IMR-90 (cell line): ENCODE results near the gene NXPE1. TPM values are rescaled to one million over a fixed set of nuclear protein-coding genes. Genes with fewer than 3 reads are reported as not detected.

Experiments
- ATAC-seq: fragments of 200-7000 bp; cut with Tn5 transposase; 2 replicates; pipeline ENCODE4 v1.9.1; 2020; ENCODE audit warnings: low read depth, mild to moderate bottlenecking, moderate library complexity
- BruUV-seq: library from RNA; stranded (reverse); fragments of 400-500 nt; replicated peaks from 2 replicates; lab custom pipeline; 2021; lab: Mats Ljungman, UMichigan
- CTCF ChIA-PET: fragments of 300-600 bp; formaldehyde crosslinking; extraction: SDS; loops from one replicate; lab custom pipeline; 2021; ENCODE audit warnings: antibody characterized with exemption; lab: Yijun Ruan, JAX
- POLR2A ChIA-PET: fragments of 300-600 bp; sonication (Branson Sonifier 250); formaldehyde crosslinking; loops from one replicate; lab custom pipeline; 2022; ENCODE audit warnings: antibody characterized with exemption; ENCODE audit not compliant: unreplicated experiment; lab: Charles Lee
- DNase-seq: peaks from one replicate; pipeline ENCODE4 v3.0.0; 2013
- H2AFZ ChIP-seq: replicated peaks from 2 replicates; pipeline ENCODE3; 2013; ENCODE audit warnings: low read length, mild to moderate bottlenecking; ENCODE audit not compliant: poor library complexity
- H2AK5ac ChIP-seq: 2 replicates; pipeline ENCODE4 v1.6.1; 2013; ENCODE audit warnings: low read depth, low read length, inconsistent platforms
- H2AK9ac ChIP-seq: replicated peaks from 2 replicates; pipeline ENCODE3; 2013; ENCODE audit warnings: mild to moderate bottlenecking, low read depth, low read length, moderate library complexity; ENCODE audit not compliant: poor library complexity
- H2BK120ac ChIP-seq: 2 replicates; pipeline ENCODE4 v1.6.1; 2013; ENCODE audit warnings: low read depth, low read length, inconsistent platforms
- H2BK15ac ChIP-seq: 3 replicates; pipeline ENCODE4 v1.6.1; 2013; ENCODE audit warnings: low read depth, low read length, inconsistent platforms
- H2BK20ac ChIP-seq: 2 replicates; pipeline ENCODE4 v1.6.1; 2013; ENCODE audit warnings: low read depth, mild to moderate bottlenecking, inconsistent platforms, low read length, moderate library complexity
- H2BK5ac ChIP-seq: 2 replicates; pipeline ENCODE4 v1.6.1; 2013; ENCODE audit warnings: mild to moderate bottlenecking, low read depth, low read length, inconsistent platforms; ENCODE audit not compliant: poor library complexity, severe bottlenecking
- H3K14ac ChIP-seq: replicated peaks from 2 replicates; pipeline ENCODE4 v1.6.1; 2013; ENCODE audit warnings: low read depth, low read length, inconsistent platforms
- H3K18ac ChIP-seq: 2 replicates; pipeline ENCODE4 v1.6.1; 2013; ENCODE audit warnings: low read depth, low read length, control low read depth
- H3K23ac ChIP-seq: 2 replicates; pipeline ENCODE4 v1.6.1; 2013; ENCODE audit warnings: low read depth, low read length, inconsistent platforms
- H3K27ac ChIP-seq: 2 replicates; pipeline ENCODE4 v1.5.1; 2013; ENCODE audit warnings: mild to moderate bottlenecking, control low read depth, low read length; ENCODE audit not compliant: insufficient read depth
- H3K27me3 ChIP-seq: 2 replicates; pipeline ENCODE4 v1.6.1; 2013; ENCODE audit warnings: low read length; ENCODE audit not compliant: control insufficient read depth, insufficient read depth
- H3K36me3 ChIP-seq: 2 replicates; pipeline ENCODE4 v1.6.1; 2013; ENCODE audit warnings: low read length, mixed read lengths; ENCODE audit not compliant: control insufficient read depth, insufficient read depth
- H3K4ac ChIP-seq: 2 replicates; pipeline ENCODE4 v1.6.1; 2013; ENCODE audit warnings: low read depth, low read length, inconsistent platforms
- H3K4me1 ChIP-seq: 2 replicates; pipeline ENCODE4 v1.6.1; 2013; ENCODE audit warnings: low read length, mixed read lengths; ENCODE audit not compliant: control insufficient read depth, insufficient read depth
- H3K4me2 ChIP-seq: 2 replicates; pipeline ENCODE4 v1.6.1; 2013; ENCODE audit warnings: low read depth, mild to moderate bottlenecking, control low read depth, low read length, moderate library complexity
- H3K4me3 ChIP-seq: 2 replicates; pipeline ENCODE4 v1.5.1; 2013; ENCODE audit warnings: low read depth, mild to moderate bottlenecking, control low read depth, low read length, moderate library complexity; ENCODE audit not compliant: insufficient read depth
- H3K56ac ChIP-seq: 2 replicates; pipeline ENCODE4 v1.6.1; 2013; ENCODE audit warnings: low read length, inconsistent platforms; ENCODE audit not compliant: insufficient read depth; ENCODE audit errors: extremely low read depth
- H3K79me1 ChIP-seq, 2 experiments: 2 replicates each; pipeline ENCODE4 v1.6.1; 2013; ENCODE audit warnings: low read length in 2 of 2, inconsistent platforms in 1 of 2, low read depth in 1 of 2
- H3K9ac ChIP-seq: 2 replicates; pipeline ENCODE4 v1.6.1; 2013; ENCODE audit warnings: low read depth, low read length, control low read depth
- H3K9me1 ChIP-seq: 2 replicates; pipeline ENCODE4 v1.6.1; 2013; ENCODE audit warnings: low read length, inconsistent platforms; ENCODE audit not compliant: insufficient read depth
- H3K9me3 ChIP-seq: 2 replicates; pipeline ENCODE4 v1.6.1; 2013; ENCODE audit warnings: low read length; ENCODE audit not compliant: control insufficient read depth, insufficient read depth
- H4K20me1 ChIP-seq: 2 replicates; pipeline ENCODE4 v1.6.1; 2013; ENCODE audit warnings: low read length, inconsistent platforms; ENCODE audit not compliant: insufficient read depth
- H4K5ac ChIP-seq: 2 replicates; pipeline ENCODE4 v1.6.1; 2013; ENCODE audit warnings: mild to moderate bottlenecking, low read depth, low read length, control low read depth
- H4K8ac ChIP-seq, 2 experiments: 2 replicates each; pipeline ENCODE4 v1.6.1; 2013; ENCODE audit warnings: low read depth in 2 of 2, low read length in 2 of 2, control low read depth in 1 of 2, inconsistent platforms in 1 of 2
- H4K91ac ChIP-seq: 2 replicates; pipeline ENCODE4 v1.6.1; 2013; ENCODE audit warnings: low read depth, low read length, inconsistent platforms; ENCODE audit not compliant: insufficient read depth
- BHLHE40 ChIP-seq: fragments of 150-350 bp; IDR thresholded peaks from 2 replicates; pipeline ENCODE4 v1.6.1; 2016; ENCODE audit warnings: mild to moderate bottlenecking, low read depth, low read length
- CHD1 ChIP-seq: IDR thresholded peaks from 2 replicates; pipeline ENCODE4 v1.6.1; 2012; ENCODE audit warnings: low read depth, low read length, improper control_type of control experiment
- FOS ChIP-seq: fragments of 150-350 bp; IDR thresholded peaks from 2 replicates; pipeline ENCODE4 v1.6.1; 2016; ENCODE audit warnings: low read depth, low read length
- MAFK ChIP-seq: IDR thresholded peaks from 2 replicates; pipeline ENCODE4 v1.6.1; 2012; ENCODE audit warnings: low read depth, low read length, improper control_type of control experiment
- MAZ ChIP-seq: IDR thresholded peaks from 2 replicates; pipeline ENCODE4 v1.6.1; 2012; ENCODE audit warnings: low read depth, mild to moderate bottlenecking, low read length, improper control_type of control experiment, moderate library complexity, borderline replicate concordance
- MXI1 ChIP-seq: IDR thresholded peaks from 2 replicates; pipeline ENCODE4 v1.6.1; 2012; ENCODE audit warnings: low read depth, mild to moderate bottlenecking, low read length, moderate library complexity, borderline replicate concordance
- NFE2L2 ChIP-seq: fragments of 150-350 bp; IDR thresholded peaks from 2 replicates; pipeline ENCODE4 v1.6.1; 2016; ENCODE audit warnings: low read depth, mild to moderate bottlenecking, low read length
- POLR2A ChIP-seq: IDR thresholded peaks from 2 replicates; pipeline ENCODE4 v1.6.1; 2012; ENCODE audit warnings: mild to moderate bottlenecking, low read depth, low read length
- RCOR1 ChIP-seq: IDR thresholded peaks from 2 replicates; pipeline ENCODE4 v1.6.1; 2012; ENCODE audit warnings: mild to moderate bottlenecking, low read length, improper control_type of control experiment; ENCODE audit not compliant: insufficient replicate concordance
- RFX5 ChIP-seq: IDR thresholded peaks from 2 replicates; pipeline ENCODE4 v1.8.0; 2012; ENCODE audit warnings: low read depth, mild to moderate bottlenecking, low read length, moderate library complexity
- SMC3 ChIP-seq: fragments of 150-350 bp; IDR thresholded peaks from 2 replicates; pipeline ENCODE4 v1.6.1; 2016; ENCODE audit warnings: low read depth, mild to moderate bottlenecking, antibody characterized with exemption, low read length, moderate library complexity
- WGBS, 2 experiments: methylation state at CpG; one replicate each; pipeline versions ENCODE4 v1.1.5 to v1.1.7; 2013; ENCODE audit warnings: missing lambda C conversion rate in 2 of 2; ENCODE audit not compliant: insufficient read length in 1 of 2; ENCODE audit errors: extremely low coverage in 2 of 2; 5-methylcytosine and 5-hydroxymethylcytosine counted together
- dilution Hi-C: fragments of 300-500 bp; cut with HindIII; formaldehyde crosslinking; loops from one replicate; pipeline ENCODE4 v1.14.3; 2018; ENCODE audit warnings: low sequenced_read_pairs; ENCODE audit not compliant: unreplicated experiment
- in situ Hi-C: fragments of 300-500 bp; cut with MboI; formaldehyde crosslinking; loops from 3 replicates; pipeline ENCODE4 v1.14.3; 2019; ENCODE audit warnings: low sequenced_read_pairs, inconsistent platforms, mixed read lengths
- intact Hi-C: fragments of 100-400 bp; cut with micrococcal nuclease; formaldehyde crosslinking; loops from 2 replicates; pipeline ENCODE4 v1.10.0; 2022
- polyA plus RNA-seq, 3 experiments: library from polyadenylated mRNA; depleted of rRNA; stranded (reverse); fragments of >200 nt; gene quantifications; 2 replicates each; pipeline ENCODE4 v1.2.3, GENCODE V29; 2012; ENCODE audit warnings: low replicate concordance in 1 of 3
- total RNA-seq: library from RNA; depleted of rRNA; stranded (reverse); fragments of >200 nt; gene quantifications from 2 replicates; pipeline ENCODE4 v1.2.3, GENCODE V29; 2012
- TF ChIP-seq, protein P1 (sequence below): conservative IDR thresholded peaks from 2 replicates; pipeline ENCODE4 v1.5.1; 2012; ENCODE audit warnings: mild to moderate bottlenecking, low read depth, low read length, improper control_type of control experiment
- TF ChIP-seq, protein P2 (sequence below): fragments of 150-350 bp; IDR thresholded peaks from 2 replicates; pipeline ENCODE4 v1.6.1; 2016; ENCODE audit warnings: low read depth, mild to moderate bottlenecking, low read length, moderate library complexity, borderline replicate concordance
- TF ChIP-seq, protein P3 (sequence below): fragments of 150-350 bp; IDR thresholded peaks from 2 replicates; pipeline ENCODE4 v1.6.1; 2017; ENCODE audit warnings: mild to moderate bottlenecking, antibody characterized with exemption, low read length, low read depth

The NXPE1 gene
- total and polyA plus RNA-seq, 2 of the 4 experiments (the other 2 are of a cell fraction) = not detected

DNA sequence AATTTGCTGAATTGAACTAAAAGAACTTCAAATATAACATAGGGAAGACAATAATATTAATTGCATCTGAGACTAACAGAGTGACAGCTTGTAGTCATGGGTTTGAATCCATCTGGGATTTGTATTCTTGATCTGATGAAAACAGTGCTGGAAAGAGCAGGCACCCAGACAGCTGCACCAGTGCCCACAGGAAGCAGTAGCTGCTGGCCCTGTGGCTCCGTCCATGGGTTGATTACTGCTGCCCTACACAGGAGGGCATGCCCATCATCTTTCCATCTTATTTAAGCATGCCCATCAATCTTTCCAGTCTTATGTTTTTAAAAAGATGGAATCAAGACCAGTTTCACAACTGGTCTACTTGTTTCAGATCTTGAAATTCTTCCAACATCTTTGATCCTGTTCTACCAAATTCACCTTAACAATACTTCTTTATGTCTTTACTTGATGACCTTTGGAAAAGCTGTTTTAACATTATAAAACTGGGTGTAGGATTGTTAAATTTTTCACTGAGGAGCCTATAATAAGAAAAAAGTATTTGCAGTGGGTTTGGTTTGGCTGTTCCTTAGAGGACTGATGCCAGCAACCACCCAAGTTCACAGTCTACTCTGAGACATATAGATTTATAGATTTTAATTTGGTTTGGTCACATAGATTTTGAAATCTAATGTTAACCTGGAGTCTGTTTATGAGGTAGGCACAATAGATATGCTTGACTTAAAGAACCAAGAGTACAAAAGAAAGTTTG lies 36.7 kb upstream of the NXPE1 start:
- H3K9me3 ChIP-seq = no peaks in the 10 kb centered on the region
- no peaks in the 10 kb centered on the region for H3K36me3 ChIP-seq
- H3K9ac ChIP-seq = no peak overlapping the region
- in situ Hi-C loops (loop anchor here (25.0 kb wide), 1 partner anchor 584 kb away; no protein-coding TSS in a partner anchor), dilution Hi-C loops (no loop called here), intact Hi-C loops (no loop called here)
- H2AFZ ChIP-seq = no peak overlapping the region
- TF ChIP-seq CHD1 (no peak), FOS (no peak), NFE2L2 (no peak), MXI1 (no peak), RCOR1 (no peak), MAZ (no peak), BHLHE40 (no peak), POLR2A (no peak), SMC3 (no peak), RFX5 (no peak), MAFK (no peak)
- TF ChIP-seq, protein P1, sequence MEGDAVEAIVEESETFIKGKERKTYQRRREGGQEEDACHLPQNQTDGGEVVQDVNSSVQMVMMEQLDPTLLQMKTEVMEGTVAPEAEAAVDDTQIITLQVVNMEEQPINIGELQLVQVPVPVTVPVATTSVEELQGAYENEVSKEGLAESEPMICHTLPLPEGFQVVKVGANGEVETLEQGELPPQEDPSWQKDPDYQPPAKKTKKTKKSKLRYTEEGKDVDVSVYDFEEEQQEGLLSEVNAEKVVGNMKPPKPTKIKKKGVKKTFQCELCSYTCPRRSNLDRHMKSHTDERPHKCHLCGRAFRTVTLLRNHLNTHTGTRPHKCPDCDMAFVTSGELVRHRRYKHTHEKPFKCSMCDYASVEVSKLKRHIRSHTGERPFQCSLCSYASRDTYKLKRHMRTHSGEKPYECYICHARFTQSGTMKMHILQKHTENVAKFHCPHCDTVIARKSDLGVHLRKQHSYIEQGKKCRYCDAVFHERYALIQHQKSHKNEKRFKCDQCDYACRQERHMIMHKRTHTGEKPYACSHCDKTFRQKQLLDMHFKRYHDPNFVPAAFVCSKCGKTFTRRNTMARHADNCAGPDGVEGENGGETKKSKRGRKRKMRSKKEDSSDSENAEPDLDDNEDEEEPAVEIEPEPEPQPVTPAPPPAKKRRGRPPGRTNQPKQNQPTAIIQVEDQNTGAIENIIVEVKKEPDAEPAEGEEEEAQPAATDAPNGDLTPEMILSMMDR = no peak
- TF ChIP-seq, protein P2, sequence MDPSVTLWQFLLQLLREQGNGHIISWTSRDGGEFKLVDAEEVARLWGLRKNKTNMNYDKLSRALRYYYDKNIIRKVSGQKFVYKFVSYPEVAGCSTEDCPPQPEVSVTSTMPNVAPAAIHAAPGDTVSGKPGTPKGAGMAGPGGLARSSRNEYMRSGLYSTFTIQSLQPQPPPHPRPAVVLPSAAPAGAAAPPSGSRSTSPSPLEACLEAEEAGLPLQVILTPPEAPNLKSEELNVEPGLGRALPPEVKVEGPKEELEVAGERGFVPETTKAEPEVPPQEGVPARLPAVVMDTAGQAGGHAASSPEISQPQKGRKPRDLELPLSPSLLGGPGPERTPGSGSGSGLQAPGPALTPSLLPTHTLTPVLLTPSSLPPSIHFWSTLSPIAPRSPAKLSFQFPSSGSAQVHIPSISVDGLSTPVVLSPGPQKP = no peak
- TF ChIP-seq, protein P3, sequence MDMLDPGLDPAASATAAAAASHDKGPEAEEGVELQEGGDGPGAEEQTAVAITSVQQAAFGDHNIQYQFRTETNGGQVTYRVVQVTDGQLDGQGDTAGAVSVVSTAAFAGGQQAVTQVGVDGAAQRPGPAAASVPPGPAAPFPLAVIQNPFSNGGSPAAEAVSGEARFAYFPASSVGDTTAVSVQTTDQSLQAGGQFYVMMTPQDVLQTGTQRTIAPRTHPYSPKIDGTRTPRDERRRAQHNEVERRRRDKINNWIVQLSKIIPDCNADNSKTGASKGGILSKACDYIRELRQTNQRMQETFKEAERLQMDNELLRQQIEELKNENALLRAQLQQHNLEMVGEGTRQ = no peak
- H3K4me2 ChIP-seq = no peak overlapping the region
- ATAC-seq = no peak
- H4K91ac ChIP-seq = no peak overlapping the region
- CTCF ChIA-PET = no interaction called here
- no peak overlapping the region for H2BK120ac ChIP-seq
- no peak overlapping the region for H3K18ac ChIP-seq
- H3K27me3 ChIP-seq = no peaks in the 10 kb centered on the region
- no peak overlapping the region for H3K14ac ChIP-seq
- no peak for DNase-seq
- H3K56ac ChIP-seq = no peak overlapping the region
- no peaks in the 10 kb centered on the region for H3K9me1 ChIP-seq
- no peak overlapping the region for H3K27ac ChIP-seq
- no peak overlapping the region for H3K23ac ChIP-seq
- H2BK15ac ChIP-seq = no peak overlapping the region
- no CpG with 5 or more reads among the region's 1 CpG for WGBS, 2 experiments
- no peaks in the 10 kb centered on the region for H3K79me1 ChIP-seq
- H4K5ac ChIP-seq = no peak overlapping the region
- H3K4ac ChIP-seq = no peak overlapping the region
- no peak overlapping the region for H2BK20ac ChIP-seq
- H2BK5ac ChIP-seq = no peak overlapping the region
- BruUV-seq = no TSS peak
- no peaks in the 10 kb centered on the region for H3K4me1 ChIP-seq
- no peak overlapping the region for H3K4me3 ChIP-seq
- no peak overlapping the region for H2AK9ac ChIP-seq
- H4K20me1 ChIP-seq = no peaks in the 10 kb centered on the region
- no peak overlapping the region for H4K8ac ChIP-seq
- POLR2A ChIA-PET = no interaction called here
- H2AK5ac ChIP-seq = no peak overlapping the region
